ENCODE measurements around the gene OR8D1. TPM values are rescaled to one million over a fixed set of nuclear protein-coding genes. Genes with fewer than 3 reads are reported as not detected.
"Not testable (repeated sequence)": the region's sequence is repeated elsewhere in the genome, so short reads cannot be mapped to it uniquely, and the experiment has no call there.

Gene OR8D1
- total and polyA plus RNA-seq, 5 donors from 2014 or later: not detected

DNA sequence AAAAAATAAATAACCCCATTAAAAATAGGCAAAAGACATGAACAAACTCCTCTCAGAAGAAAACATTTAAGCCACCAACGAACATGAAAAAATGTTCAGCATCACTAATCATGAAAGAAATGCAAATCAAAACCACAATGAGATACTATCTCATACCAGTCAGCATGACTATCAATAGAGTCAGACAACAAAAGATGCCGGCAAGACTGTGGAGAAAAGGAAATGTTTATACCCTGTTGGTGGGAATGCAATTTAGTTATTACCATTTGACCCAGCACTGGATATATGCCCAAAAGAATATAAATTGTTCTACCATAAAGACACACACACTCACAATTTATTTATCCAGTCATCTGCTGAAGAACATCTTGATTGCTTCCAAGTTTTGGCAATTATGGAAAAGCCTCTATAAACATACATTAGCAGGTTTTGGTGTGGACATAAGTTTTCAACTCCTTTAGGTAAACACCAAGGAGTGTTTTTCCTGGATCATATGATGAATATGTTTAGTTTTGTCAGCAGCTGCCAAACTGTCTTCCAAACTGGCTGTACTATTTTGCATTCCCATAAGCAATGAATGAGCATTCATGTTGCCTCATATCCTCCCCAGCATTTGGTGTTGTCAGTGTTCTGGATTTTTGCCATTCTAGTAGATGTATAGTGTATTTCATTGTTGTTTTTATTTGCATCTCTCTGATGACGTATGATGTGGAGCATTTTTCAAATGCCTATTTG lies 28.0 kb downstream of the OR8D1 start:
- ATAC-seq (ENCODE audit: low read depth in 2 of 2): no peak
- H3K36me3 ChIP-seq (ENCODE audit: control insufficient read depth, insufficient read depth, low read length): no peaks in the 10 kb centered on the region
- Mint-ChIP-seq H3K27me3 (no peaks in the 10 kb centered on the region), H3K4me1 (no peaks in the 10 kb centered on the region), H3K36me3 (no peaks in the 10 kb centered on the region), H3K27ac (no peak overlapping the region), H3K4me3 (no peak overlapping the region), H3K9me3 (peaks cover 0 to 10% (median 5%) of the 10 kb centered on the region in 7 donors)
- no peaks in the 10 kb centered on the region for H3K4me1 ChIP-seq (ENCODE audit: control insufficient read depth, insufficient read depth, low read length, poor library complexity, severe bottlenecking)
- DNase-seq: no peak
- H3K27me3 ChIP-seq (ENCODE audit: control insufficient read depth, insufficient read depth, low read length): no peaks in the 10 kb centered on the region
- H3K27ac ChIP-seq (ENCODE audit: insufficient read depth, low read length, poor library complexity, severe bottlenecking): no peak overlapping the region
- no peak overlapping the region for H3K4me3 ChIP-seq (ENCODE audit: low read depth, low read length)
- H3K9me3 ChIP-seq (ENCODE audit: control insufficient read depth in 2 of 2, low read length in 2 of 2): no peaks in the 10 kb centered on the region

DNA sequence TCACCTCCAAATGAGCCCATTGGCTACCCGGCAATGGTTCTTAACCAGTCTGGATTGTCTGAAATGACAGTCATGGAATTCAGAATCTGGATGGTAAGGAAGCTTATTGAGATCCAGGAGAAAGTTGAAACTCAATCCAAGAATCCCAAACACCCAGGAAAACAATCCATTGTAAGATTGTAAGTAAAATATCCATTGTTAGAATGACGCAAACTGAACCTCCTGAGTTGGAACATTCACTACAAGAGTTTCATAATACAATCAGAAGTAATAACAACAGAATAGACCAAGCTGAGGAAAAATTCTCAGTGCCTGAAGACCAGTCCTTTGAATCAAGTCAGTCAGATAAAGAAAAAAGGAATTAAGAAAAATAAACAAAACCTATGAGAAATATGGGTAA lies 35.5 kb downstream of the OR8D1 start:
- Histone ChIP-seq H3K27ac (ENCODE audit: insufficient read depth, low read length, poor library complexity, severe bottlenecking) (no peak overlapping the region), H3K9me3 (ENCODE audit: control insufficient read depth in 2 of 2, low read length in 2 of 2) (no peaks in the 10 kb centered on the region), H3K27me3 (ENCODE audit: control insufficient read depth, insufficient read depth, low read length) (no peaks in the 10 kb centered on the region), H3K36me3 (ENCODE audit: control insufficient read depth, insufficient read depth, low read length) (no peaks in the 10 kb centered on the region), H3K4me1 (ENCODE audit: control insufficient read depth, insufficient read depth, low read length, poor library complexity, severe bottlenecking) (no peaks in the 10 kb centered on the region), H3K4me3 (ENCODE audit: low read depth, low read length) (no peak overlapping the region)
- H3K36me3 Mint-ChIP-seq: no peaks in the 10 kb centered on the region
- no peaks in the 10 kb centered on the region for H3K4me1 Mint-ChIP-seq
- H3K27ac Mint-ChIP-seq: no peak overlapping the region
- H3K27me3 Mint-ChIP-seq: no peaks in the 10 kb centered on the region
- no peak for ATAC-seq (ENCODE audit: low read depth in 2 of 2)
- no peak overlapping the region for H3K4me3 Mint-ChIP-seq
- peaks cover 0 to 11% (median 4%) of the 10 kb centered on the region in 7 donors for H3K9me3 Mint-ChIP-seq
- no peak for DNase-seq

GRCh38 chr11:124277804-124278203 lies 35.9 kb downstream of the OR8D1 start:
- Histone ChIP-seq H3K4me3 (ENCODE audit: low read depth, low read length) (no peak overlapping the region), H3K27me3 (ENCODE audit: control insufficient read depth, insufficient read depth, low read length) (no peaks in the 10 kb centered on the region), H3K27ac (ENCODE audit: insufficient read depth, low read length, poor library complexity, severe bottlenecking) (no peak overlapping the region), H3K9me3 (ENCODE audit: control insufficient read depth in 2 of 2, low read length in 2 of 2) (no peaks in the 10 kb centered on the region), H3K36me3 (ENCODE audit: control insufficient read depth, insufficient read depth, low read length) (no peaks in the 10 kb centered on the region), H3K4me1 (ENCODE audit: control insufficient read depth, insufficient read depth, low read length, poor library complexity, severe bottlenecking) (no peaks in the 10 kb centered on the region)
- Mint-ChIP-seq H3K27me3 (no peaks in the 10 kb centered on the region), H3K4me1 (no peaks in the 10 kb centered on the region), H3K36me3 (no peaks in the 10 kb centered on the region), H3K4me3 (no peak overlapping the region), H3K27ac (no peak overlapping the region), H3K9me3 (peaks cover 0 to 11% (median 4%) of the 10 kb centered on the region in 7 donors)
- ATAC-seq (ENCODE audit: low read depth in 2 of 2): no peak
- no peak for DNase-seq

GRCh38 chr11:124277207-124277606 lies 36.5 kb downstream of the OR8D1 start:
- H3K4me3 ChIP-seq (ENCODE audit: low read depth, low read length): no peak overlapping the region
- ATAC-seq (ENCODE audit: low read depth in 2 of 2) (no peak), DNase-seq (no peak)

DNA sequence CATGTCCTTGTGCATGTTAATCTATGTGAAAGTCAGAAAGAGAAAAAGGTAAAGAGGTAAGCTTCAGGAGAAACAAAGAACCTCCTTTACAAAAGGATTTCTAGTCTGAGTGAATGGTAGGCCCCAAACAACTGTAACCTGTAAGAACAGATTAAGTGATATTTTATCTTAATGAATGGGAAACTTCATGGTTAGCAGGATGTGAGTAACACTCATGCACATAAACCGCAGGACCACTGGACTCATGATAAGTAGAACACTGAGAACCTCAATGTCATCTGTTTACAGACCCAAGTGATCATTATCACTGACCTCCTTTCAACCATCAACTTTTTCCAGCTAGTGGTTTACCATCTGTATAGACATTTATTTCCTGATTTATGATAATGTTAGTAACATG lies 37.7 kb downstream of the OR8D1 start:
- no peak for ATAC-seq (ENCODE audit: low read depth in 2 of 2)
- no peak for DNase-seq
- Histone ChIP-seq H3K27me3 (ENCODE audit: control insufficient read depth, insufficient read depth, low read length) (no peaks in the 10 kb centered on the region), H3K9me3 (ENCODE audit: control insufficient read depth in 2 of 2, low read length in 2 of 2) (no peaks in the 10 kb centered on the region), H3K4me1 (ENCODE audit: control insufficient read depth, insufficient read depth, low read length, poor library complexity, severe bottlenecking) (no peaks in the 10 kb centered on the region), H3K36me3 (ENCODE audit: control insufficient read depth, insufficient read depth, low read length) (no peaks in the 10 kb centered on the region), H3K27ac (ENCODE audit: insufficient read depth, low read length, poor library complexity, severe bottlenecking) (no peak overlapping the region), H3K4me3 (ENCODE audit: low read depth, low read length) (no peak overlapping the region)
- H3K9me3 Mint-ChIP-seq: peaks cover 0 to 9% (median 4%) of the 10 kb centered on the region in 7 donors
- H3K27ac Mint-ChIP-seq: no peak overlapping the region
- H3K36me3 Mint-ChIP-seq: no peaks in the 10 kb centered on the region
- H3K4me3 Mint-ChIP-seq: no peak overlapping the region
- H3K27me3 Mint-ChIP-seq: no peaks in the 10 kb centered on the region
- no peaks in the 10 kb centered on the region for H3K4me1 Mint-ChIP-seq

More at GRCh38 chr11:124277207-124277606, 36.5 kb downstream of the OR8D1 start:
- Mint-ChIP-seq H3K4me1 (no peaks in the 10 kb centered on the region), H3K36me3 (no peaks in the 10 kb centered on the region), H3K9me3 (peaks cover 0 to 11% (median 4%) of the 10 kb centered on the region in 7 donors), H3K27ac (no peak overlapping the region), H3K4me3 (no peak overlapping the region), H3K27me3 (no peaks in the 10 kb centered on the region)
- Histone ChIP-seq H3K36me3 (ENCODE audit: control insufficient read depth, insufficient read depth, low read length) (no peaks in the 10 kb centered on the region), H3K9me3 (ENCODE audit: control insufficient read depth in 2 of 2, low read length in 2 of 2) (no peaks in the 10 kb centered on the region), H3K4me1 (ENCODE audit: control insufficient read depth, insufficient read depth, low read length, poor library complexity, severe bottlenecking) (no peaks in the 10 kb centered on the region), H3K27me3 (ENCODE audit: control insufficient read depth, insufficient read depth, low read length) (no peaks in the 10 kb centered on the region), H3K27ac (ENCODE audit: insufficient read depth, low read length, poor library complexity, severe bottlenecking) (no peak overlapping the region)

- no peaks in the 10 kb centered on the region for H3K27me3 ChIP-seq (ENCODE audit: control insufficient read depth, insufficient read depth, low read length)
- Mint-ChIP-seq H3K4me1 (no peaks in the 10 kb centered on the region), H3K36me3 (no peaks in the 10 kb centered on the region), H3K4me3 (no peak overlapping the region), H3K27ac (no peak overlapping the region), H3K27me3 (no peaks in the 10 kb centered on the region), H3K9me3 (peaks cover 0 to 7% (median 0%) of the 10 kb centered on the region in 7 donors)
- no peak overlapping the region for H3K27ac ChIP-seq (ENCODE audit: insufficient read depth, low read length, poor library complexity, severe bottlenecking)
- H3K9me3 ChIP-seq (ENCODE audit: control insufficient read depth in 2 of 2, low read length in 2 of 2): no peaks in the 10 kb centered on the region
- H3K4me1 ChIP-seq (ENCODE audit: control insufficient read depth, insufficient read depth, low read length, poor library complexity, severe bottlenecking): no peaks in the 10 kb centered on the region
- DNase-seq: no peak
- no peaks in the 10 kb centered on the region for H3K36me3 ChIP-seq (ENCODE audit: control insufficient read depth, insufficient read depth, low read length)
- H3K4me3 ChIP-seq (ENCODE audit: low read depth, low read length): no peak overlapping the region
- ATAC-seq (ENCODE audit: low read depth in 2 of 2): no peak
Measured at GRCh38 chr11:124274000-124274399, 39.7 kb downstream of the OR8D1 start.

DNA sequence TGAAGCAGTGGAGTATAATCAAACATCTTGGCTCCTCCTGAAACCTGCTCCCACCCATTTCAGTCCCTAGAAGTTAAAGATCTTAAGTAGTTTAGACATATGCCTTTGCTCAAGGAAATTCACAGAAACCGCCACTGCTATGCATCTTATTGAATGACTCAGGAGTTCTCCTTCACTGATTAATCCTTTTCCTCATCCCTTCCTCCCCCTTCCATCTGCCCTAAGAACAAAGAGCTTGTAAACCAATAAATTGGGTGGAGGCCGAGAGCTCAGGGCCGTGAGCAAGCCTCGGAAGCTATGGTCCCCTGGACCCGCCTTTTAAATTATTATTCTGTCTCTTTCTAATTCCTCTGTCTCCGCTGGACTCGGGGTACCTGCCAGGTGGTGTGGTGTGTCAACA lies 42.9 kb downstream of the OR8D1 start:
- not testable (repeated sequence) for H3K36me3 Mint-ChIP-seq, H3K27ac Mint-ChIP-seq, H3K27me3 Mint-ChIP-seq

GRCh38 chr11:124265041-124265440 lies 48.7 kb downstream of the OR8D1 start:
- not testable (repeated sequence) for H3K4me3 ChIP-seq (ENCODE audit: low read depth, low read length); H3K27me3 ChIP-seq (ENCODE audit: control insufficient read depth, insufficient read depth, low read length); H3K27ac Mint-ChIP-seq; ATAC-seq (ENCODE audit: low read depth in 2 of 2); H3K36me3 Mint-ChIP-seq; H3K9me3 Mint-ChIP-seq; H3K4me3 Mint-ChIP-seq; H3K36me3 ChIP-seq (ENCODE audit: control insufficient read depth, insufficient read depth, low read length); H3K4me1 ChIP-seq (ENCODE audit: control insufficient read depth, insufficient read depth, low read length, poor library complexity, severe bottlenecking); H3K9me3 ChIP-seq (ENCODE audit: control insufficient read depth in 2 of 2, low read length in 2 of 2); H3K27me3 Mint-ChIP-seq; H3K27ac ChIP-seq (ENCODE audit: insufficient read depth, low read length, poor library complexity, severe bottlenecking); DNase-seq; H3K4me1 Mint-ChIP-seq

More for the DNA sequence above, 42.9 kb downstream of the OR8D1 start:
- not testable (repeated sequence) for H3K4me3 ChIP-seq (ENCODE audit: low read depth, low read length); ATAC-seq (ENCODE audit: low read depth in 2 of 2); H3K4me3 Mint-ChIP-seq; H3K9me3 ChIP-seq (ENCODE audit: control insufficient read depth in 2 of 2, low read length in 2 of 2); H3K9me3 Mint-ChIP-seq; H3K4me1 ChIP-seq (ENCODE audit: control insufficient read depth, insufficient read depth, low read length, poor library complexity, severe bottlenecking); H3K4me1 Mint-ChIP-seq; H3K27me3 ChIP-seq (ENCODE audit: control insufficient read depth, insufficient read depth, low read length); H3K27ac ChIP-seq (ENCODE audit: insufficient read depth, low read length, poor library complexity, severe bottlenecking); DNase-seq; H3K36me3 ChIP-seq (ENCODE audit: control insufficient read depth, insufficient read depth, low read length)

Measured in CD4-positive, CD25-positive, alpha-beta regulatory T cell (primary cell).